Measurements from ENCODE around the gene TNFRSF19.

Gene TNFRSF19

DNA sequence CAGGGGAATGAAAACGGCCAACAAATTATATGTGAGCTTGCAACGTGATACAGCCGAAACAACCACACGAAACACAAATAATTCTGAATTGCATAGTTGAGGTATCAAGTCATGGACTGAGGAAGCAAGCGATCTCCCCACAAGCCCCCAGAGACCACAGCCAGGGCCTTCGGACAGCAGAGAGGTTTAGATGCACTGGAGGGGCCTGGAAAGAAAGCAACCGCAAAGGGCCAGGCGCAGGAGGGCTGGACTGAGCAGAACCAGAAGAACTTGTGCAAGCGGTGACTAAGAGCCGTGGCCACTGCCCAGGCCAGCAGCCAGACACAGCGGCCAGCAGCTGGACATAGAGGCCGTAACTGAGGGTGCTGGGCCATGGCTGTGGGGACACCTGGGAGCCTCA is 131.4 kb downstream of the TNFRSF19 start:
- TF ChIP-seq FOXP2 (optimal IDR thresholded peaks at IDR 0.05; ENCODE audit: control extremely low read depth, extremely low read length, insufficient read depth) (no peak), POLR2AphosphoS5 (IDR thresholded peaks at IDR 0.05; ENCODE audit: borderline replicate concordance, low read depth, low read length) (no peak), EZH2 (IDR thresholded peaks at IDR 0.05) (no peak)
- Histone ChIP-seq H3K27ac (no peak overlapping the region), H3K9ac (ENCODE audit: insufficient read length) (no peak overlapping the region), H3K9me3 (ENCODE audit: low read depth, low read length) (no peaks in the 10 kb centered on the region), H3K4me3 (no peak overlapping the region), H3K36me3 (ENCODE audit: insufficient read depth, low read length) (no peaks in the 10 kb centered on the region)
- no peak for DNase-seq (ENCODE audit: low read depth, low spot score)

DNA sequence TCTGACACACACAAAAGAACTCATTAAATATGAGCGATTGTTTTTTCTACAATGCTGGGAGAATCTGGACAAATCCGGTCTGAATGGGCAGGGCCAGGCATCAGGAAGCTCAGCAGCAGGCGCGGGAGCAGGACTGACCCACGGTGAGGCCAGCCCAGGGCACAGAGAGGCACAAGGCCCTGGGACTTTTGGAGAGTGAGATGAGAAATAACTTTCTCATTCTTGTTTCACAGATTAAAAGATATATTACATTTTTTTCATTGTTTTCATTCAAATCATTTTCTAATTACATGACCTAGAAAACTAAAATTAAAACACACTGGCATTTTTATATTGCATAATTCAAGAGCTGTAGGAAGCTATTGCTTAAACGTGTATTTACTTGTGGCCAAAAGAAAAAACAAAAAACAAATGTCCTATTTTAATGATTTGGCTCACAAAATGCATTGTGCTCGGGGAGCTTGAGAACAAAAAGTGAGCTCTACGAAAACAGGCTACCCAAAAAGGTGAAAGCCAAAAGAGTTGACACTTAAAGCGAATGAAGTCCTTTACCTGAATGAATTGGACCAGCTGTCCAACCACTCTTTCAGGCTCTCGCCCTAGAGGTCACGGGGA is 133.1 kb downstream of the TNFRSF19 start:
- Histone ChIP-seq H3K4me3 (no peak overlapping the region), H3K9ac (ENCODE audit: insufficient read length) (no peak overlapping the region), H3K27ac (no peak overlapping the region), H3K36me3 (ENCODE audit: insufficient read depth, low read length) (no peaks in the 10 kb centered on the region), H3K9me3 (ENCODE audit: low read depth, low read length) (no peaks in the 10 kb centered on the region)
- no peak for DNase-seq (ENCODE audit: low read depth, low spot score)
- TF ChIP-seq POLR2AphosphoS5 (IDR thresholded peaks at IDR 0.05; ENCODE audit: borderline replicate concordance, low read depth, low read length), result no peak
- no peak for TF ChIP-seq EZH2 (IDR thresholded peaks at IDR 0.05)
- TF ChIP-seq FOXP2 (optimal IDR thresholded peaks at IDR 0.05; ENCODE audit: control extremely low read depth, extremely low read length, insufficient read depth), result no peak

DNA sequence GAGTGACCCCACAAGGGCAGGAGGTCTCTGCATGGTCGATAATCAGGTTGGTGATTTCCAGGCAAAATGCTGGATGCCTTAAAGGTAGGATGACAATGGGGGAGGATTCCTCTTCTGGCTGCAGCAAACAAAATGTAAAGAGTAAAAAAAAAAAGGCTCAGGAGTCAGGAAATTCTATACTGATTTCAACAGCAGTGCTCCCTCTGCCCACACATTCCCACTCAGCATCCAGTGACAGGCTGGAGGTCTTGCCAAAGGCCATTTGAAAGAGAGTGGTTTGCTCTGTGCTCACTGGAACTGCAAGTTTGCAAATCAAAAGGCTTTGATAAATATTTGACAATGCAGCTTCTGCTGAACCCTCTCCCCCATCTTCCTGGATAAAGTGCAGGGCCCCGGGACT is 135.4 kb downstream of the TNFRSF19 start:
- no peak for DNase-seq (ENCODE audit: low read depth, low spot score)
- no peaks in the 10 kb centered on the region for H3K9me3 ChIP-seq (ENCODE audit: low read depth, low read length)
- TF ChIP-seq POLR2AphosphoS5 (IDR thresholded peaks at IDR 0.05; ENCODE audit: borderline replicate concordance, low read depth, low read length) (no peak), FOXP2 (optimal IDR thresholded peaks at IDR 0.05; ENCODE audit: control extremely low read depth, extremely low read length, insufficient read depth) (no peak), EZH2 (IDR thresholded peaks at IDR 0.05) (no peak)
- no peak overlapping the region for H3K4me3 ChIP-seq
- H3K9ac ChIP-seq (ENCODE audit: insufficient read length), result no peak overlapping the region
- H3K36me3 ChIP-seq (ENCODE audit: insufficient read depth, low read length), result no peaks in the 10 kb centered on the region
- H3K27ac ChIP-seq, result no peak overlapping the region

DNA sequence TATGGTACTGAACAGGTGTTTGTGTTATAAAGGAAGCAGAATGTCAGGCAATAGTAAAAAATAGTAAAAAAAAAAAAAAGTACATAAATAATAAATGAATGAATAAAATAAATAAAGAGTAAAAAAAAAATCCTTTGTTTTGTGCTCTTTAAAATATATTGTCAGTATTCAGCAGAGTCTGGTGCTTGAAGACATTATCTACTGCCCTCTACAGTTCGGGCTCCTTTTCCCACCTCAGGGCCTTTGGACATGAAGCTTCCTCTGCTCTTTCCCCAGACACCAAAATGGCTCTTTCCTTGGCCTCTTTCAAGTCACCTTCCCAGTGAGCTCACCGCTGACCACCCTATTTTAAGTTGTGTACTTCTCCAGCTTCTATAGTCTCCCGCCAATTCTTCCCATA is 137.5 kb downstream of the TNFRSF19 start:
- no peaks in the 10 kb centered on the region for H3K36me3 ChIP-seq (ENCODE audit: insufficient read depth, low read length)
- no peak overlapping the region for H3K9ac ChIP-seq (ENCODE audit: insufficient read length)
- no peak for TF ChIP-seq POLR2AphosphoS5 (IDR thresholded peaks at IDR 0.05; ENCODE audit: borderline replicate concordance, low read depth, low read length)
- TF ChIP-seq EZH2 (IDR thresholded peaks at IDR 0.05), result no peak
- TF ChIP-seq FOXP2 (optimal IDR thresholded peaks at IDR 0.05; ENCODE audit: control extremely low read depth, extremely low read length, insufficient read depth), result no peak
- no peak overlapping the region for H3K27ac ChIP-seq
- DNase-seq (ENCODE audit: low read depth, low spot score), result no peak
- no peaks in the 10 kb centered on the region for H3K9me3 ChIP-seq (ENCODE audit: low read depth, low read length)
- H3K4me3 ChIP-seq, result no peak overlapping the region

DNA sequence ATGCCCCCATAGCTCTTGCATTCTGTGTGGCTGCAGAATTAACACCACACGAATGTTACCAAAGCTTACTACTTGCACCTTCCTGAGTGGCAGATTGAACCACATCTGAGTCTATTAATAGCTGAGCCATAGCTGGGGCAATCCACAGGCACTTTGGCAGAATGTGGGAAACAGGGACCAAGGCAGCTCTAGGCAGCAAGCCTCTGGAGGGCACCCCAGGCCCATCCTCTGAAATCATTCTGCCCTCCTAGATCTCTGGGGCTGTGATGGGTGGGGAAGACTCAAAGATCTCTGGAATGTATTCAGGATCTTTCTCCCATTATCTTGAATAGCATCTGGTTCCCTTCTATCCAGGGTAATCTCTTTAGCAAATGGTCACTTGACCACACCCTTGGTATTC is 139.3 kb downstream of the TNFRSF19 start:
- Histone ChIP-seq H3K36me3 (ENCODE audit: insufficient read depth, low read length) (no peaks in the 10 kb centered on the region), H3K27ac (no peak overlapping the region), H3K4me3 (no peak overlapping the region), H3K9ac (ENCODE audit: insufficient read length) (no peak overlapping the region), H3K9me3 (ENCODE audit: low read depth, low read length) (no peaks in the 10 kb centered on the region)
- TF ChIP-seq POLR2AphosphoS5 (IDR thresholded peaks at IDR 0.05; ENCODE audit: borderline replicate concordance, low read depth, low read length), result no peak
- no peak for TF ChIP-seq FOXP2 (optimal IDR thresholded peaks at IDR 0.05; ENCODE audit: control extremely low read depth, extremely low read length, insufficient read depth)
- no peak for TF ChIP-seq EZH2 (IDR thresholded peaks at IDR 0.05)
- DNase-seq (ENCODE audit: low read depth, low spot score), result no peak

DNA sequence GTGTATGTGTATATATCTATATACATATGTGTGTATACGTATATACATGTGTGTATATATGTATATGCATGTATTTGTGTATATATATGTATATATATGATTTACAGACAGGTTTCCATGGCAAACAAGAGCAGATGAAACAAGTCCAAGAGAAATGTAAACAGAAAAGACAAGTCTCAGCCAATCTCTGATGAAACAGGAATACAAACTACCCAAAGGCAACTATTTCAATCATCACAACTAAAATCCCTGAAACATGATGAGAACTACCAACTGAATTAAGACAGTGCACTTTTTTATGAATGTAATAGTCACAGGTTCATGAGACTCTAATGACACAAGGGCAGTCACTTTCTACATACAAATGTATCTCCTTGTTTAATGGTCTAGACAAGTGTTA is 140.2 kb downstream of the TNFRSF19 start:
- no peak overlapping the region for H3K4me3 ChIP-seq
- no peak for TF ChIP-seq FOXP2 (optimal IDR thresholded peaks at IDR 0.05; ENCODE audit: control extremely low read depth, extremely low read length, insufficient read depth)
- no peak for TF ChIP-seq POLR2AphosphoS5 (IDR thresholded peaks at IDR 0.05; ENCODE audit: borderline replicate concordance, low read depth, low read length)
- no peak for TF ChIP-seq EZH2 (IDR thresholded peaks at IDR 0.05)
- no peaks in the 10 kb centered on the region for H3K9me3 ChIP-seq (ENCODE audit: low read depth, low read length)
- no peaks in the 10 kb centered on the region for H3K36me3 ChIP-seq (ENCODE audit: insufficient read depth, low read length)
- DNase-seq (ENCODE audit: low read depth, low spot score), result no peak
- no peak overlapping the region for H3K9ac ChIP-seq (ENCODE audit: insufficient read length)
- H3K27ac ChIP-seq, result no peak overlapping the region

DNA sequence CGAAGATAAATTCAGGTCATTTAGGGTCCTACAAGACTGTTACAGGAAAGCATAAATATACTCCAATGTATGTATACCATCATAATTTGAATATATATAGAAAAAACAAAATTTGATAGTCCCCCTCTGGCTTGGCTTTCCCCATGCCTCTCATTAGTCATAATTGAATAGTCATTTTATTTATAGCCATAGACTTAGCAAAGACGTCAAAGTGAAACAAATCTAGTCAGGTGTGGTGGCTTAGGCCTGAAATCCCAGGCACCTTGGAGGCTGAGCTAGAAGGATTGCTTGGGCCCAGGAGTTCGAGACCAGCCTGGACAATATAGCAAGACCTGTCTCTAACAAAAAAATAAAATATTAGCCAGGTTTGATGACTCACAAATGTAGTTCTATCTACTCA is 141.1 kb downstream of the TNFRSF19 start:
- H3K36me3 ChIP-seq (ENCODE audit: insufficient read depth, low read length), result no peaks in the 10 kb centered on the region
- H3K9me3 ChIP-seq (ENCODE audit: low read depth, low read length), result no peaks in the 10 kb centered on the region
- H3K4me3 ChIP-seq, result no peak overlapping the region
- DNase-seq (ENCODE audit: low read depth, low spot score), result no peak
- H3K9ac ChIP-seq (ENCODE audit: insufficient read length), result no peak overlapping the region
- H3K27ac ChIP-seq, result no peak overlapping the region
- TF ChIP-seq EZH2 (IDR thresholded peaks at IDR 0.05) (no peak), FOXP2 (optimal IDR thresholded peaks at IDR 0.05; ENCODE audit: control extremely low read depth, extremely low read length, insufficient read depth) (no peak), POLR2AphosphoS5 (IDR thresholded peaks at IDR 0.05; ENCODE audit: borderline replicate concordance, low read depth, low read length) (no peak)

DNA sequence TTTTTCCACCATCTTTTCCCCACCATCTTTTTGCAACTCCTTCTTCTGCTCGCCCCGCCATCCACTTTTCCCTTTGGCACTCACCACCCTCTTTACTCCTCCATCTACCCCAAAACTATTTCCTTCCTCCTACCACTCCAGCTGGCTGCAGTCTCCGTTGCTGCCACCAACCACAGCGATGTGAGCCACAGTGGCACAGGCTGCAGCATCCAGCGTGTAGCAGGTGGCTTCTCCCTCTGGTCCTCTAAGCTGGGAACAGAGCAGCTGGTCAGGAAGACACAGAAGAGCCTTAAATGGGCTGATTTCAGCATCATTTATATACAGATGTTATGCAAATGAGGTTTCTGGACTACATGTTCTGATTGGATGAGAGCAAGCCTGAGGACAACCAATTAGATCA is 144.5 kb downstream of the TNFRSF19 start:
- Histone ChIP-seq H3K36me3 (ENCODE audit: insufficient read depth, low read length) (no peaks in the 10 kb centered on the region), H3K9me3 (ENCODE audit: low read depth, low read length) (no peaks in the 10 kb centered on the region), H3K4me3 (no peak overlapping the region), H3K9ac (ENCODE audit: insufficient read length) (no peak overlapping the region), H3K27ac (no peak overlapping the region)
- DNase-seq (ENCODE audit: low read depth, low spot score), result no peak
- TF ChIP-seq EZH2 (IDR thresholded peaks at IDR 0.05) (no peak), FOXP2 (optimal IDR thresholded peaks at IDR 0.05; ENCODE audit: control extremely low read depth, extremely low read length, insufficient read depth) (no peak), POLR2AphosphoS5 (IDR thresholded peaks at IDR 0.05; ENCODE audit: borderline replicate concordance, low read depth, low read length) (no peak)
